ENCODE results near the gene SP5. TPM values are rescaled to one million over a fixed set of nuclear protein-coding genes. Genes with fewer than 3 reads are reported as not detected.

Gene SP5
- total and polyA plus RNA-seq, 2 of the 4 experiments (the other 2 are of a cell fraction), result not detected

GRCh38 chr2:170671079-170671478 is 44.1 kb upstream of the SP5 start:
- no peak overlapping the region for H3K4me2 ChIP-seq (ENCODE audit: low read depth, low read length)
- ATAC-seq (ENCODE audit: low read depth), result no peak
- no peak overlapping the region for H3K4ac ChIP-seq (ENCODE audit: low read depth, low read length)
- no peak overlapping the region for H3K4me3 ChIP-seq (ENCODE audit: insufficient read depth, low read depth, low read length)
- intact Hi-C loops (cut with micrococcal nuclease) (no loop called here), in situ Hi-C loops (cut with MboI; ENCODE audit: low sequenced_read_pairs) (no loop called here), dilution Hi-C loops (cut with HindIII; ENCODE audit: low sequenced_read_pairs, unreplicated experiment) (no loop called here)
- POLR2A ChIA-PET (ENCODE audit: unreplicated experiment), result no interaction called here
- WGBS, 2 experiments (ENCODE audit: extremely low coverage in 2 of 2, insufficient read length in 1 of 2), result 77% methylated on average over 4 of the region's 9 CpGs; no CpG with 5 or more reads in 1 of the 2 experiments
- no TSS peak for BruUV-seq (replicated peaks)
- no peak overlapping the region for H2AFZ ChIP-seq (replicated peaks; ENCODE audit: low read length, poor library complexity)
- no peak overlapping the region for H3K18ac ChIP-seq (ENCODE audit: low read depth, low read length)
- H4K5ac ChIP-seq (ENCODE audit: low read depth, low read length), result no peak overlapping the region
- H2BK20ac ChIP-seq (ENCODE audit: low read depth, low read length), result no peak overlapping the region
- H3K9me1 ChIP-seq (ENCODE audit: insufficient read depth, low read length), result no peaks in the 10 kb centered on the region
- no peaks in the 10 kb centered on the region for H4K20me1 ChIP-seq (ENCODE audit: insufficient read depth, low read length)
- no peak overlapping the region for H3K14ac ChIP-seq (replicated peaks; ENCODE audit: low read depth, low read length)
- H2AK9ac ChIP-seq (replicated peaks; ENCODE audit: low read depth, low read length, poor library complexity), result no peak overlapping the region
- no peak overlapping the region for H4K8ac ChIP-seq (ENCODE audit: low read depth in 2 of 2, low read length in 2 of 2)
- H3K56ac ChIP-seq (ENCODE audit: extremely low read depth, insufficient read depth, low read length), result no peak overlapping the region
- H3K9me3 ChIP-seq (ENCODE audit: control insufficient read depth, insufficient read depth, low read length), result no peaks in the 10 kb centered on the region
- no peak for TF ChIP-seq BHLHE40 (IDR thresholded peaks at IDR 0.05; ENCODE audit: low read depth, low read length)
- no peak for TF ChIP-seq USF2 (IDR thresholded peaks at IDR 0.05; ENCODE audit: low read depth, low read length)
- no peak for TF ChIP-seq MXI1 (IDR thresholded peaks at IDR 0.05; ENCODE audit: borderline replicate concordance, low read depth, low read length)
- no peak for TF ChIP-seq POLR2A (IDR thresholded peaks at IDR 0.05; ENCODE audit: low read depth, low read length)
- TF ChIP-seq RFX5 (IDR thresholded peaks at IDR 0.05; ENCODE audit: low read depth, low read length), result no peak
- no peak for TF ChIP-seq RCOR1 (IDR thresholded peaks at IDR 0.05; ENCODE audit: insufficient replicate concordance, low read length)
- TF ChIP-seq MAFK (IDR thresholded peaks at IDR 0.05; ENCODE audit: low read depth, low read length), result no peak
- TF ChIP-seq ELK1 (IDR thresholded peaks at IDR 0.05; ENCODE audit: borderline replicate concordance, low read depth, low read length), result no peak
- TF ChIP-seq MAZ (IDR thresholded peaks at IDR 0.05; ENCODE audit: borderline replicate concordance, low read depth, low read length), result no peak
- TF ChIP-seq CHD1 (IDR thresholded peaks at IDR 0.05; ENCODE audit: low read depth, low read length), result no peak
- TF ChIP-seq RAD21 (IDR thresholded peaks at IDR 0.05; ENCODE audit: low read length), result no peak
- TF ChIP-seq CTCF (conservative IDR thresholded peaks at IDR 0.05; ENCODE audit: low read depth, low read length), result no peak
- TF ChIP-seq NFE2L2 (IDR thresholded peaks at IDR 0.05; ENCODE audit: low read depth, low read length), result no peak
- TF ChIP-seq FOS (IDR thresholded peaks at IDR 0.05; ENCODE audit: low read depth, low read length), result no peak
- TF ChIP-seq CEBPB (IDR thresholded peaks at IDR 0.05; ENCODE audit: low read depth, low read length), result no peak
- no peak for TF ChIP-seq SMC3 (IDR thresholded peaks at IDR 0.05; ENCODE audit: low read depth, low read length)
- DNase-seq, result no peak
- H2AK5ac ChIP-seq (ENCODE audit: low read depth, low read length), result no peak overlapping the region
- H3K27ac ChIP-seq (ENCODE audit: insufficient read depth, low read length), result no peak overlapping the region
- no peaks in the 10 kb centered on the region for H3K79me1 ChIP-seq (ENCODE audit: low read depth in 1 of 2, low read length in 2 of 2)
- H3K36me3 ChIP-seq (ENCODE audit: control insufficient read depth, insufficient read depth, low read length), result no peaks in the 10 kb centered on the region
- CTCF ChIA-PET, result no interaction called here
- no peaks in the 10 kb centered on the region for H3K4me1 ChIP-seq (ENCODE audit: control insufficient read depth, insufficient read depth, low read length)
- H3K9ac ChIP-seq (ENCODE audit: low read depth, low read length), result no peak overlapping the region
- no peaks in the 10 kb centered on the region for H3K27me3 ChIP-seq (ENCODE audit: control insufficient read depth, insufficient read depth, low read length)
- H2BK15ac ChIP-seq (ENCODE audit: low read depth, low read length), result no peak overlapping the region
- H3K23ac ChIP-seq (ENCODE audit: low read depth, low read length), result no peak overlapping the region
- no peak overlapping the region for H4K91ac ChIP-seq (ENCODE audit: insufficient read depth, low read depth, low read length)
- no peak overlapping the region for H2BK120ac ChIP-seq (ENCODE audit: low read depth, low read length)
- no peak overlapping the region for H2BK5ac ChIP-seq (ENCODE audit: low read depth, low read length, poor library complexity, severe bottlenecking)
